HFFc6 (cell line): Measurements from ENCODE around the gene ACBD3. TPM values are rescaled to one million over a fixed set of nuclear protein-coding genes. Genes with fewer than 3 reads are reported as not detected.

Experiments used
- DNase-seq: peaks from one replicate; pipeline ENCODE4 v3.0.0-alpha.2; 2018
- H3K27ac Mint-ChIP-seq: 2 replicates; pipeline ENCODE4 v1.8.0; 2020; ENCODE audit warnings: mild to moderate bottlenecking, mixed read lengths
- H3K27me3 Mint-ChIP-seq: 2 replicates; pipeline ENCODE4 v1.8.0; 2021; ENCODE audit warnings: mild to moderate bottlenecking, moderate library complexity, mixed read lengths; ENCODE audit not compliant: insufficient read depth
- H3K36me3 Mint-ChIP-seq: 2 replicates; pipeline ENCODE4 v1.8.0; 2021; ENCODE audit warnings: low read depth, mixed read lengths
- H3K4me1 Mint-ChIP-seq: 2 replicates; pipeline ENCODE4 v1.8.0; 2020; ENCODE audit warnings: low read depth, mixed read lengths
- H3K4me3 Mint-ChIP-seq: 2 replicates; pipeline ENCODE4 v1.8.0; 2020; ENCODE audit warnings: mild to moderate bottlenecking, moderate library complexity, mixed read lengths
- H3K9me3 Mint-ChIP-seq: 2 replicates; pipeline ENCODE4 v1.8.0; 2020; ENCODE audit warnings: mild to moderate bottlenecking, mixed read lengths
- total RNA-seq, 6 experiments: library from RNA; stranded (reverse); fragmentation: NEBNext Ultra II Directional; extraction: Animal tissue kit (Norgen Biotek cat#: 25700); gene quantifications; 2 replicates in 1 of 6; 3 replicates in 5 of 6; pipeline ENCODE4 v1.2.3, GENCODE V29; 2021
- TF ChIP-seq, protein P1 (sequence below): fragments of 200-600 bp; sonication (generic); IDR thresholded peaks from 2 replicates; pipeline ENCODE4 v1.5.0; 2021; ENCODE audit warnings: antibody characterized with exemption, mild to moderate bottlenecking

ACBD3 gene
- total RNA-seq, 6 experiments from 2014 or later = 63.9 to 72.8 (median 70.5) TPM

DNA sequence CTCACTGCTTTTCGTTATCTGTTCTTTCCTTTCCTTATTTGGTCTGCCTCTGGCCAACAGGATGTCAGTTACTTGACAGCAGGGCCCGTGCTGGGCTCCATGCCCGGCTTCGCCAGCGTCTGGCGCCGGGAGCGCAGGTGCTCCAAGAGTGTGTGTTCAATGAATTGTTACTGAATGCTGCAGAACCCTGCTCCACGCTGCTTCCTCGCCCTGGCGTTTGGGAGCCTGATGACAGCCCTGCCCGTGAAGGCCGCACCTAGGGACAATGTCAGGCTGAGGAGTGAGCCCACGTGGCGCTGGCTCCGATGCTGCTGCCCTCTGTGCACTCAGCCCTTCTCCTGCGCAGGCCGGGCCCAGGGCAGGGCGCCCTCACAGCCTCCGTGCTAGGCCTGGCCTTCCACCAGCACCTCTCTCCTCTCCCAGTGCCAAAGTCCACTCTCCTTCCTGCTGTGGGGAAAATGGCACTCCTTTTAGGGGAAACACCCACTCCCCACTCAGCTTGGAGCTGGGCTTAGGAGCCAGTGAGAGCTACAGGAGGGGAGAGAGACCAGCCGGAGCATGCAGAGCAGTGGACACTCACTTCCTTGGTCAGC lies 51.4 kb downstream of the ACBD3 start:
- H3K27me3 Mint-ChIP-seq = peaks cover 21% of the 10 kb centered on the region
- no peaks in the 10 kb centered on the region for H3K9me3 Mint-ChIP-seq
- H3K4me1 Mint-ChIP-seq = no peaks in the 10 kb centered on the region
- no peaks in the 10 kb centered on the region for H3K36me3 Mint-ChIP-seq
- DNase-seq = no peak
- TF ChIP-seq, protein P1, sequence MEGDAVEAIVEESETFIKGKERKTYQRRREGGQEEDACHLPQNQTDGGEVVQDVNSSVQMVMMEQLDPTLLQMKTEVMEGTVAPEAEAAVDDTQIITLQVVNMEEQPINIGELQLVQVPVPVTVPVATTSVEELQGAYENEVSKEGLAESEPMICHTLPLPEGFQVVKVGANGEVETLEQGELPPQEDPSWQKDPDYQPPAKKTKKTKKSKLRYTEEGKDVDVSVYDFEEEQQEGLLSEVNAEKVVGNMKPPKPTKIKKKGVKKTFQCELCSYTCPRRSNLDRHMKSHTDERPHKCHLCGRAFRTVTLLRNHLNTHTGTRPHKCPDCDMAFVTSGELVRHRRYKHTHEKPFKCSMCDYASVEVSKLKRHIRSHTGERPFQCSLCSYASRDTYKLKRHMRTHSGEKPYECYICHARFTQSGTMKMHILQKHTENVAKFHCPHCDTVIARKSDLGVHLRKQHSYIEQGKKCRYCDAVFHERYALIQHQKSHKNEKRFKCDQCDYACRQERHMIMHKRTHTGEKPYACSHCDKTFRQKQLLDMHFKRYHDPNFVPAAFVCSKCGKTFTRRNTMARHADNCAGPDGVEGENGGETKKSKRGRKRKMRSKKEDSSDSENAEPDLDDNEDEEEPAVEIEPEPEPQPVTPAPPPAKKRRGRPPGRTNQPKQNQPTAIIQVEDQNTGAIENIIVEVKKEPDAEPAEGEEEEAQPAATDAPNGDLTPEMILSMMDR = no peak
- no peak overlapping the region for H3K27ac Mint-ChIP-seq
- no peak overlapping the region for H3K4me3 Mint-ChIP-seq

DNA sequence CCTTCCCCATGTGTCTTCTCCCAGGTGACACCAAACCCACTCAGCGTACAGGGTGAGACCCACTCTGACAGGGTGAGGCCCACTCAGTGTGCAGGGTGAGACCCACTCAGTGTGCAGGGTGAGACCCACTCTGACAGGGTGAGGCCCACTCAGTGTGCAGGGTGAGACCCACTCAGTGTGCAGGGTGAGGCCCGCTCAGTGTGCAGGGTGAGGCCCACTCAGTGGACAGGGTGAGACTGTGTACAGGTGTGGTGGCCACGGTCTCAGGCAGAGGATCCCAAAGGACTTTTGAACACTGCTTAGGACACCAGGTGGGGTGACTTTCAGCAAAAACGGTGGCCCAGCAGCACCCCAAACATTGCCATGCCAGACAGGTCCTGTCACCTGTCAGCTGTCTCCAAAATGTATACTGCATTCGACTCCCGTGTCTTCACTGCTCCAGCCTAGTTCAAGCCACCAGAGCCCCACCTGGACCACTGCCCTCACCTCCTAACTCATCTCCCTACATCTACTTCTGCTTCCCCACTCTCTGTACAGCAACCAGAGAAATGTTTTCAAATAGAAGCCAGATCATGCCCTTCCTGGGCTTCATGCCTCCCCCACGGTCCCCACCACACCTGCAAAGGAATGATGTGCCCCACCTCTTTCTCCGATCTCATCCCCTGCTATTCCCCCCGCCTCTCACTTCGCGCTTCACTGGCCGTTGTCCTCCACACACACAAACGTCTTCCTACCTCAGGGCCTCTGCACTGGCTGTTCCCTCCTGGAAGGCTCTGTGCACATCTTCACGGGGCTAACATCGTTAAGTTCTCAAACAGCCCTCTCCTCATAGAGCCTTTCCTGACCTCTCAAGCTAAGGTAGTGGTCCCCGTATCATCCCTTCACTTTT lies 52.1 kb downstream of the ACBD3 start:
- Mint-ChIP-seq H3K4me3 (no peak overlapping the region), H3K27ac (no peak overlapping the region), H3K9me3 (no peaks in the 10 kb centered on the region), H3K27me3 (peaks cover 21% of the 10 kb centered on the region), H3K36me3 (no peaks in the 10 kb centered on the region), H3K4me1 (no peaks in the 10 kb centered on the region)
- no peak for DNase-seq
- TF ChIP-seq, protein P1 = no peak

- Mint-ChIP-seq H3K4me1 (peaks cover 4% of the 10 kb centered on the region), H3K9me3 (no peaks in the 10 kb centered on the region), H3K27me3 (peaks cover 21% of the 10 kb centered on the region), H3K36me3 (no peaks in the 10 kb centered on the region), H3K27ac (no peak overlapping the region), H3K4me3 (no peak overlapping the region)
- TF ChIP-seq, protein P1 = no peak
- DNase-seq = no peak
Measured at GRCh38 chr1:226133504-226134123, 52.9 kb downstream of the ACBD3 start.

DNA sequence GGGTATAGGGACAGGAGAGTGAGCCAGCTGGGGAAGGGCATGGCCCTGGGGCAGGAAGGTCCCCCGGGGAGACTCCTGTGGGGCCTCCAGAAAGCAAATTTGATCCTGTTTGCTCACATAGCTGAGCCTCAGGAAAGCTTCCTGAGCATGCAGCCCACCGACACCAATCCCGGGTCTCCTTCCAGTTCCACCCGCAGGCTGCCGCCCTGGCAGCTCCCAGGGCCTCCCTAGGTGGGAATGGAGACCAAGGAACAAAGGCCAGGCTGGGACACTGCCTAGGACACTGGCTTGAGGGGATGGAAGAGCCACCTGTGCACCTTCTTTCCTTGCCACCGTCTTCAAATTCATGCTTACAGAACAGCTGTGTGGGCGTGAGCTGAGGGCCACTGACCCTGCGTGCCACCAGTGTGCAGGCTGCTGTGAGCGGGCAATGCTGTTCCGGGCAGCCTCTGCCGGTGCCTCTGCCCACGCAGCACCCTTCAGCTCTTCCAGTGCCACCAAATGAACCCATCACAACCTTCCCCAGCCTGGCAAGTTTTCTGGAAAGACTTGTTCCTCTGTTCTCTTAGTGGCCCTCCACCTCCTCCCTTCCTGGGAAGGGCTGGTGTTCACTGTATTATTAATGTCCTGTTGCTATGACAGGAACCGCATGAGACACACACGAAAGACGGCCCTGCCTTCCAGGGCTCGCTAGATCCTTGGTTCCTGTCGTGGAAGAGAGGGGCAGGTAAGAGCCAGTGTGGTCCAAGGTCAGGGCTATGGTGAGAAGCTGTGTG lies 53.6 kb downstream of the ACBD3 start:
- no peak overlapping the region for H3K27ac Mint-ChIP-seq
- H3K9me3 Mint-ChIP-seq = no peaks in the 10 kb centered on the region
- H3K4me1 Mint-ChIP-seq = peaks cover 9% of the 10 kb centered on the region
- TF ChIP-seq, protein P1 = no peak
- peaks cover 21% of the 10 kb centered on the region for H3K27me3 Mint-ChIP-seq
- H3K4me3 Mint-ChIP-seq = no peak overlapping the region
- H3K36me3 Mint-ChIP-seq = no peaks in the 10 kb centered on the region
- no peak for DNase-seq

GRCh38 chr1:226131639-226132038 lies 54.9 kb downstream of the ACBD3 start:
- no peak overlapping the region for H3K27ac Mint-ChIP-seq
- H3K4me1 Mint-ChIP-seq = peaks cover 17% of the 10 kb centered on the region
- no peaks in the 10 kb centered on the region for H3K9me3 Mint-ChIP-seq
- peaks cover 16% of the 10 kb centered on the region for H3K27me3 Mint-ChIP-seq
- no peaks in the 10 kb centered on the region for H3K36me3 Mint-ChIP-seq
- no peak for DNase-seq
- no peak overlapping the region for H3K4me3 Mint-ChIP-seq
- TF ChIP-seq, protein P1 = no peak
